CD14-positive monocyte (primary cell): ENCODE data around the gene SSMEM1. TPM values are rescaled to one million over a fixed set of nuclear protein-coding genes. Genes with fewer than 3 reads are reported as not detected.

Experiments used
- DNase-seq, 3 donors: peaks; one replicate each; pipeline ENCODE4 v3.0.0-alpha.2; 2011 to 2022
- H2AFZ ChIP-seq: 2 replicates; pipeline ENCODE4 v1.6.0; 2012; ENCODE audit warnings: mild to moderate bottlenecking, low read depth, low read length, inconsistent platforms; ENCODE audit not compliant: insufficient read depth, poor library complexity, severe bottlenecking
- H3K27ac ChIP-seq, 2 donors: 1 replicate in 1 of 2; 2 replicates in 1 of 2; pipeline ENCODE4 v1.5.1; 2012 to 2013; ENCODE audit warnings: low read length in 2 of 2, control low read depth in 1 of 2, inconsistent platforms in 1 of 2, low read depth in 1 of 2, mild to moderate bottlenecking in 1 of 2
- H3K27me3 ChIP-seq, 2 donors: one replicate each; pipeline versions ENCODE4 v1.6.0 to v1.6.1; 2011 to 2013; ENCODE audit warnings: low read length in 2 of 2; ENCODE audit not compliant: control insufficient read depth in 2 of 2, insufficient read depth in 2 of 2
- H3K36me3 ChIP-seq, 2 donors: replicated peaks in 1 of 2; 1 replicate in 1 of 2; 2 replicates in 1 of 2; pipeline versions ENCODE4 v1.5.1 to v1.6.1; 2012 to 2013; ENCODE audit warnings: low read length in 2 of 2, control low read depth in 1 of 2, inconsistent platforms in 1 of 2, mild to moderate bottlenecking in 1 of 2; ENCODE audit not compliant: insufficient read depth in 2 of 2, control insufficient read depth in 1 of 2
- H3K4me1 ChIP-seq, 2 donors: 1 replicate in 1 of 2; 2 replicates in 1 of 2; pipeline versions ENCODE4 v1.5.1 to v1.6.1; 2012 to 2013; ENCODE audit warnings: low read length in 2 of 2, control low read depth in 1 of 2, inconsistent platforms in 1 of 2, mild to moderate bottlenecking in 1 of 2, moderate library complexity in 1 of 2; ENCODE audit not compliant: insufficient read depth in 2 of 2, control insufficient read depth in 1 of 2
- H3K4me2 ChIP-seq: replicated peaks from 2 replicates; pipeline ENCODE3; 2012; ENCODE audit warnings: low read length, moderate library complexity, mild to moderate bottlenecking; ENCODE audit not compliant: poor library complexity, severe bottlenecking; ENCODE audit errors: extremely low read depth
- H3K4me3 ChIP-seq, 3 experiments: fragments of 200-600 bp in 1 of 3; sonication (generic) in 1 of 3; replicated peaks in 1 of 3; 1 replicate in 2 of 3; 2 replicates in 1 of 3; pipeline ENCODE4 v1.5.1; 2011 to 2013; ENCODE audit warnings: low read length in 3 of 3, mild to moderate bottlenecking in 3 of 3, control low read depth in 2 of 3, low read depth in 2 of 3, inconsistent platforms in 1 of 3, moderate library complexity in 1 of 3
- H3K79me2 ChIP-seq: 2 replicates; pipeline ENCODE4 v1.6.0; 2012; ENCODE audit warnings: mild to moderate bottlenecking, control low read depth, inconsistent platforms, low read length, moderate library complexity; ENCODE audit not compliant: insufficient read depth
- H3K9ac ChIP-seq: 2 replicates; pipeline ENCODE4 v1.6.0; 2017; ENCODE audit warnings: low read length, mild to moderate bottlenecking; ENCODE audit not compliant: insufficient read depth, poor library complexity, severe bottlenecking
- H3K9me3 ChIP-seq, 2 donors: replicated peaks in 1 of 2; 1 replicate in 1 of 2; 2 replicates in 1 of 2; pipeline versions ENCODE4 v1.5.1 to v1.6.1; 2012 to 2013; ENCODE audit warnings: low read length in 2 of 2, control low read depth in 1 of 2; ENCODE audit not compliant: control insufficient read depth in 1 of 2, insufficient read depth in 1 of 2
- H4K20me1 ChIP-seq: 2 replicates; pipeline ENCODE4 v1.6.0; 2012; ENCODE audit warnings: mild to moderate bottlenecking, low read length, control low read depth, moderate library complexity; ENCODE audit not compliant: insufficient read depth
- H3K27ac Mint-ChIP-seq, 7 donors: one replicate each; pipeline ENCODE4 v1.8.0; 2020; ENCODE audit warnings: mild to moderate bottlenecking in 7 of 7, mixed read lengths in 7 of 7, moderate library complexity in 6 of 7, inconsistent platforms in 2 of 7
- H3K27me3 Mint-ChIP-seq, 3 donors: one replicate each; pipeline ENCODE4 v1.8.0; 2021 to 2022; ENCODE audit warnings: low read depth in 3 of 3, mild to moderate bottlenecking in 3 of 3, mixed read lengths in 3 of 3, moderate library complexity in 3 of 3, inconsistent platforms in 1 of 3
- H3K36me3 Mint-ChIP-seq, 2 donors: one replicate each; pipeline ENCODE4 v1.8.0; 2020; ENCODE audit warnings: mixed read lengths in 2 of 2, inconsistent platforms in 1 of 2, mild to moderate bottlenecking in 1 of 2
- H3K4me1 Mint-ChIP-seq: one replicate; pipeline ENCODE4 v1.8.0; 2020; ENCODE audit warnings: mild to moderate bottlenecking, mixed read lengths
- H3K4me3 Mint-ChIP-seq, 2 donors: one replicate each; pipeline ENCODE4 v1.8.0; 2020; ENCODE audit warnings: mild to moderate bottlenecking in 2 of 2, mixed read lengths in 2 of 2, moderate library complexity in 1 of 2
- H3K9me3 Mint-ChIP-seq, 7 donors: one replicate each; pipeline ENCODE4 v1.8.0; 2020 to 2022; ENCODE audit warnings: mixed read lengths in 7 of 7, mild to moderate bottlenecking in 6 of 7, moderate library complexity in 6 of 7, inconsistent platforms in 2 of 7
- WGBS: methylation state at CpG from one replicate; pipeline ENCODE4 v1.1.5; 2013; ENCODE audit warnings: missing lambda C conversion rate; ENCODE audit not compliant: insufficient coverage; 5-methylcytosine and 5-hydroxymethylcytosine counted together
- intact Hi-C, 2 donors: fragments of 100-400 bp; cut with micrococcal nuclease; formaldehyde crosslinking; loops; one replicate each; pipeline versions ENCODE4 v1.15.0 to v1.15.1; 2023
- polyA plus RNA-seq, 3 donors: library from polyadenylated mRNA; depleted of rRNA in 1 of 3; unstranded in 2 of 3; stranded (reverse) in 1 of 3; fragments of 300-500 nt in 2 of 3; fragments of >200 nt in 1 of 3; fragmentation: Illumina TruSeq in 2 of 3; gene quantifications; 1 replicate in 2 of 3; 2 replicates in 1 of 3; pipeline ENCODE4 v1.2.3, GENCODE V29; 2012 to 2021
- TF ChIP-seq, protein P1 (sequence below): fragments of 200-600 bp; IDR thresholded peaks from one replicate; pipeline ENCODE4 v1.8.0; 2022; ENCODE audit warnings: antibody characterized with exemption, mild to moderate bottlenecking

SSMEM1 gene
- polyA plus RNA-seq, 3 donors, result not detected

DNA sequence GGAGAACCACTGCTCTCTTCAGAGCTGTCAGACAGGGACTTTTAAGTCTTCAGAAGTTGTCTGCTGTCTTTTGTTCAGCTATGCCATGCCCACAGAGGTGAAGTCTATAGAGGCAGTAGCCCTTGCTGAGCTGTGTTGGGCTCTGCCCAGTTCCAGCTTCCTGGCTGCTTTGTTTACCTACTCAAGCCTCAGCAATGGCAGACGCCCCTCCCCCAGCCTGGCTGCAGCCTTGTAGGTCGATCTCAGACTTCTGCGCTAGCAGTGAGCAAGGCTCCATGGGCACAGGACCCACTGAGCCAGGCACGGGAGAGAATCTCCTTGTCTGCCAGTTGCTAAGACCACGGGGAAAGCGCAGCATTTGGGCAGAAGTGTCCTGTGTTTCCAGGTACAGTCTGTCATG, 46.9 kb downstream of the SSMEM1 start:
- DNase-seq, result no peak
- Histone ChIP-seq H3K79me2 (no peaks in the 10 kb centered on the region), H3K9me3 (peaks cover 28 to 38% of the 10 kb centered on the region in 2 donors), H3K27me3 (no peaks in the 10 kb centered on the region), H2AFZ (no peak overlapping the region), H3K27ac (no peak overlapping the region), H3K36me3 (no peaks in the 10 kb centered on the region), H3K4me2 (no peak overlapping the region), H3K9ac (no peak overlapping the region), H3K4me1 (no peaks in the 10 kb centered on the region), H3K4me3 (no peak overlapping the region), H4K20me1 (no peaks in the 10 kb centered on the region)
- intact Hi-C loops, result no loop called here
- TF ChIP-seq, protein P1, sequence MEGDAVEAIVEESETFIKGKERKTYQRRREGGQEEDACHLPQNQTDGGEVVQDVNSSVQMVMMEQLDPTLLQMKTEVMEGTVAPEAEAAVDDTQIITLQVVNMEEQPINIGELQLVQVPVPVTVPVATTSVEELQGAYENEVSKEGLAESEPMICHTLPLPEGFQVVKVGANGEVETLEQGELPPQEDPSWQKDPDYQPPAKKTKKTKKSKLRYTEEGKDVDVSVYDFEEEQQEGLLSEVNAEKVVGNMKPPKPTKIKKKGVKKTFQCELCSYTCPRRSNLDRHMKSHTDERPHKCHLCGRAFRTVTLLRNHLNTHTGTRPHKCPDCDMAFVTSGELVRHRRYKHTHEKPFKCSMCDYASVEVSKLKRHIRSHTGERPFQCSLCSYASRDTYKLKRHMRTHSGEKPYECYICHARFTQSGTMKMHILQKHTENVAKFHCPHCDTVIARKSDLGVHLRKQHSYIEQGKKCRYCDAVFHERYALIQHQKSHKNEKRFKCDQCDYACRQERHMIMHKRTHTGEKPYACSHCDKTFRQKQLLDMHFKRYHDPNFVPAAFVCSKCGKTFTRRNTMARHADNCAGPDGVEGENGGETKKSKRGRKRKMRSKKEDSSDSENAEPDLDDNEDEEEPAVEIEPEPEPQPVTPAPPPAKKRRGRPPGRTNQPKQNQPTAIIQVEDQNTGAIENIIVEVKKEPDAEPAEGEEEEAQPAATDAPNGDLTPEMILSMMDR, result no peak
- Mint-ChIP-seq H3K9me3 (peaks cover 15 to 61% (median 56%) of the 10 kb centered on the region in 7 donors), H3K27ac (no peak overlapping the region), H3K4me1 (peaks cover 2% of the 10 kb centered on the region), H3K4me3 (no peak overlapping the region), H3K36me3 (no peaks in the 10 kb centered on the region), H3K27me3 (no peaks in the 10 kb centered on the region)
- 99% methylated on average over 6 of the region's 6 CpGs for WGBS

DNA sequence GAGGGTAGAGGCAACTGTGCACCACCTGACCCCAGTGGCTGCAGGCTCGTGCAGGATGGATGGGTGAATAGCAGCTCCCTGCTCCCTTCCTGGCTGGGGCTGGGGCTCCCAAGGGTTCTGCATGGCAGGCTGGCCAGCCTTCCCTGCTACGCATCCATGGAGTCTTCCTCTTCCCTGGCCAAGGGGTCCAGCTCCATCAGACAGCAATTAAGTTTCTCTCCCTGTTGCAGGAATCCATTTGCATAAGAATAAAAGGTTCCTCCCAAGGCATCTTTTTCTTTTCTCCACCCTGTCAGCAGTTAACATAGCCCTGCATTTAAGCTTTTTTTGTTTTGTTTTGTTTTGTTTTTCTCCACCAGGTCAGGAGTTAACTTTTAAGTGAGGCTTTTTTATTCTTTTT, 49.0 kb downstream of the SSMEM1 start:
- Histone ChIP-seq H3K9ac (no peak overlapping the region), H3K4me3 (no peak overlapping the region), H3K27me3 (no peaks in the 10 kb centered on the region), H3K4me2 (no peak overlapping the region), H3K79me2 (no peaks in the 10 kb centered on the region), H3K36me3 (no peaks in the 10 kb centered on the region), H3K27ac (no peak overlapping the region), H4K20me1 (no peaks in the 10 kb centered on the region), H3K9me3 (peaks cover 36 to 50% of the 10 kb centered on the region in 2 donors), H2AFZ (no peak overlapping the region), H3K4me1 (no peaks in the 10 kb centered on the region)
- H3K36me3 Mint-ChIP-seq, result no peaks in the 10 kb centered on the region
- intact Hi-C loops, result no loop called here
- 93% methylated on average over 2 of the region's 2 CpGs for WGBS
- H3K4me3 Mint-ChIP-seq, result no peak overlapping the region
- H3K4me1 Mint-ChIP-seq, result no peaks in the 10 kb centered on the region
- H3K27ac Mint-ChIP-seq, result no peak overlapping the region
- H3K27me3 Mint-ChIP-seq, result no peaks in the 10 kb centered on the region
- peaks cover 21 to 68% (median 60%) of the 10 kb centered on the region in 7 donors for H3K9me3 Mint-ChIP-seq
- no peak for DNase-seq
- TF ChIP-seq, protein P1, result no peak
